Right lobe of liver (tissue), 6 donors: ENCODE results near the gene GNAQ. TPM values are rescaled to one million over a fixed set of nuclear protein-coding genes. Genes with fewer than 3 reads are reported as not detected.

Source experiments
- ATAC-seq, 4 donors: fragments of 200-7000 bp; cut with Tn5 transposase; one replicate each; pipeline ENCODE4 v1.9.1; 2020; ENCODE audit warnings: mild to moderate bottlenecking in 4 of 4, moderate library complexity in 4 of 4
- DNase-seq, 3 donors: peaks; one replicate each; pipeline ENCODE4 v3.0.0-alpha.2; 2020
- H3K27ac ChIP-seq, 3 donors: fragments of 200-600 bp; one replicate each; pipeline ENCODE4 v1.8.0; 2022
- H3K27me3 ChIP-seq, 2 donors: fragments of 200-600 bp; one replicate each; pipeline ENCODE4 v1.8.0; 2022
- H3K36me3 ChIP-seq, 4 donors: fragments of 200-600 bp; sonication (generic) in 1 of 4; one replicate each; pipeline versions ENCODE4 v1.5.1 to v1.8.0; 2017 to 2022; ENCODE audit warnings: control low read depth in 1 of 4
- H3K4me1 ChIP-seq, 4 donors: fragments of 200-600 bp; sonication (generic) in 1 of 4; one replicate each; pipeline versions ENCODE4 v1.5.1 to v1.8.0; 2017 to 2022; ENCODE audit warnings: control low read depth in 1 of 4
- H3K4me3 ChIP-seq, 3 donors: fragments of 200-600 bp; one replicate each; pipeline ENCODE4 v1.8.0; 2022
- H3K9me3 ChIP-seq, 4 donors: fragments of 200-600 bp; sonication (generic) in 1 of 4; one replicate each; pipeline versions ENCODE4 v1.5.1 to v1.8.0; 2017 to 2022; ENCODE audit warnings: control low read depth in 1 of 4
- POLR2A ChIP-seq: fragments of 450-650 bp; IDR thresholded peaks from one replicate; pipeline ENCODE4 v1.6.1; 2017; ENCODE audit warnings: antibody characterized with exemption, mild to moderate bottlenecking
- WGBS: methylation state at CpG from one replicate; pipeline ENCODE4 v1.1.6; 2018; ENCODE audit warnings: low coverage, low lambda C conversion rate; ENCODE audit not compliant: insufficient coverage; ENCODE audit errors: missing lambda C conversion rate; 5-methylcytosine and 5-hydroxymethylcytosine counted together
- intact Hi-C, 2 donors: fragments of 100-400 bp; cut with DNase I; formaldehyde crosslinking; loops; one replicate each; pipeline versions ENCODE4 v1.11.2 to v1.14.1; 2022
- total RNA-seq, 6 experiments: library from RNA; depleted of rRNA in 2 of 6; stranded (reverse); fragments of >200 nt in 2 of 6; fragmentation: NEBNext Ultra II Directional in 3 of 6; extraction: Animal tissue kit (Norgen Biotek cat#: 25700) in 3 of 6; gene quantifications; one replicate each; pipeline versions ENCODE4 v1.1.0 to v1.2.4, GENCODE V29; 2016 to 2023
- TF ChIP-seq, protein P1 (sequence below), 4 donors: fragments of 200-600 bp in 3 of 4; fragments of 450-650 bp in 1 of 4; IDR thresholded peaks; one replicate each; pipeline versions ENCODE4 v1.5.1 to v1.8.0; 2016 to 2022; ENCODE audit warnings: antibody characterized with exemption in 4 of 4, mild to moderate bottlenecking in 2 of 4
- donor health status: DM: no; HTN: yes; CAD: no.
- donor health status: DM: no; HTN: no; CAD: no.
- donor health status: DM: no; HTN: no; CAD: no.
- donor health status: DM: no; HTN: yes; CAD: no.
- donor health status: DM: no; HTN: yes; CAD: no.

The GNAQ gene
- total RNA-seq, 6 experiments from 2014 or later = 15.8 to 28.7 (median 21.6) TPM

DNA sequence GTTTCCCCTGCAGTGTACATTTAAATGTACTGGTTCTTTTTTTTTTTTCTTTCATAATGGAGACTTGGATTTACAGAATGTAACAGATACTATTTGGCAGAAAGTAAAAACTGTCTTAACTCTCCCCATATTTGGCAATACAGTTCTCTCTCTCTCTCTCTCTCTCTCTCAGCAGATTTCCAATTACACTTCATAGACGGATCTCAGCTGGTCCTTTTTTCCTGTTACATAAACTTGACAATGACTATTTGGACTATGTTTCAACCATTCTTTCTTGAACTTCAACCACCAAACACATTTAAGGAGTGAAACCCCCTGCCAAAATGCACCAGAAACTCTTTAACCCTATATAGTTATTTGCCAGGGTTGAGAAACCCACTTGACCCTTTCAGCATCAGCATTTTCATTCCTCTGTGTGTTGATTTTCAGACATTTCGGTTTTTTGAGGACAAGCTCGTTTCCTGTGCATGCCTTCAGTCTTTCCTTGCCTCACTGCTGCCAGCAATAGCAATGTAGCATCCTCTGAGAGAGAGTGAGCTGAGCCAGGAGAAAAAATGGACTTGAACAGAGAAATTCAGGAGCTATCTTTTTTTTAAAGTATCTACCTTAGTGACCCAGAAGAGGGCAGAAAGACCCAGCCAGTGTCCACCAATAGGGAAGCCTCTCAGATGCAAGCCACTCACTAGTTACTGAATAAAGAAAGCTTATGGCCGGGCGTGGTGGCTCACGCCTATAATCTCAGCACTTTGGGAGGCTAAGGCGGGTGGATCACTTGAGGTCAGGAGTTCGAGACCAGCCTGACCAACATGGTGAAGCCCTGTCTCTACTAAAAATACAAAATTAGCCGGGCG lies 357.4 kb downstream of the GNAQ start:
- Histone ChIP-seq H3K27ac (no peak overlapping the region), H3K9me3 (no peaks in the 10 kb centered on the region), H3K27me3 (no peaks in the 10 kb centered on the region), H3K36me3 (no peaks in the 10 kb centered on the region), H3K4me3 (no peak overlapping the region), H3K4me1 (no peaks in the 10 kb centered on the region)
- DNase-seq (no peak), ATAC-seq (no peak)
- TF ChIP-seq, protein P1, sequence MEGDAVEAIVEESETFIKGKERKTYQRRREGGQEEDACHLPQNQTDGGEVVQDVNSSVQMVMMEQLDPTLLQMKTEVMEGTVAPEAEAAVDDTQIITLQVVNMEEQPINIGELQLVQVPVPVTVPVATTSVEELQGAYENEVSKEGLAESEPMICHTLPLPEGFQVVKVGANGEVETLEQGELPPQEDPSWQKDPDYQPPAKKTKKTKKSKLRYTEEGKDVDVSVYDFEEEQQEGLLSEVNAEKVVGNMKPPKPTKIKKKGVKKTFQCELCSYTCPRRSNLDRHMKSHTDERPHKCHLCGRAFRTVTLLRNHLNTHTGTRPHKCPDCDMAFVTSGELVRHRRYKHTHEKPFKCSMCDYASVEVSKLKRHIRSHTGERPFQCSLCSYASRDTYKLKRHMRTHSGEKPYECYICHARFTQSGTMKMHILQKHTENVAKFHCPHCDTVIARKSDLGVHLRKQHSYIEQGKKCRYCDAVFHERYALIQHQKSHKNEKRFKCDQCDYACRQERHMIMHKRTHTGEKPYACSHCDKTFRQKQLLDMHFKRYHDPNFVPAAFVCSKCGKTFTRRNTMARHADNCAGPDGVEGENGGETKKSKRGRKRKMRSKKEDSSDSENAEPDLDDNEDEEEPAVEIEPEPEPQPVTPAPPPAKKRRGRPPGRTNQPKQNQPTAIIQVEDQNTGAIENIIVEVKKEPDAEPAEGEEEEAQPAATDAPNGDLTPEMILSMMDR (IDR thresholded peaks at IDR 0.05) = no peak
- no peak for TF ChIP-seq POLR2A
- intact Hi-C loops = no loop called here
- 64% methylated on average over 6 of the region's 10 CpGs for WGBS

DNA sequence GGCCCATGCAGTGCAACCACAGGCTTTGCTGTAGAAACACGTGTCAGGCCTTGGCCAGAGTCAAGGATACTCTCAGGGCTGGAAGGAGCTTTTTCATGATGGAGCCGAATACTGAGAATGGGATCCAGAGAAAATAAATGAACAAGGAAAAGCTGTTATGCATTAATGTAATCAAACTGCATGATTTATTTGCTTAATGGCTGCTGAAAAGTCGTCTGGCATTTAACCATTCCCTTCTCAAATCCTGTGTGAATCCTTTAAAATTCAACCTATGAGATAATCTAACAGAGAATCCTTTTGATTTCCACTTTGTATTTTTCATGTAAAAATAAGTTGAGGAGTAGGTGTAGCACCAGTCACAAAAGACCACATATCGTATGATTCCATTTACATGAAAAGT lies 359.4 kb downstream of the GNAQ start:
- WGBS = 68% methylated on average over 4 of the region's 4 CpGs
- H3K27me3 ChIP-seq = no peaks in the 10 kb centered on the region
- no peak overlapping the region for H3K4me3 ChIP-seq
- H3K36me3 ChIP-seq = no peaks in the 10 kb centered on the region
- intact Hi-C loops = no loop called here
- DNase-seq (no peak), ATAC-seq (no peak)
- no peaks in the 10 kb centered on the region for H3K9me3 ChIP-seq
- TF ChIP-seq, protein P1 (IDR thresholded peaks at IDR 0.05) = no peak
- no peak for TF ChIP-seq POLR2A
- H3K4me1 ChIP-seq = peaks cover 0 to 9% (median 2%) of the 10 kb centered on the region in 4 donors
- no peak overlapping the region for H3K27ac ChIP-seq

DNA sequence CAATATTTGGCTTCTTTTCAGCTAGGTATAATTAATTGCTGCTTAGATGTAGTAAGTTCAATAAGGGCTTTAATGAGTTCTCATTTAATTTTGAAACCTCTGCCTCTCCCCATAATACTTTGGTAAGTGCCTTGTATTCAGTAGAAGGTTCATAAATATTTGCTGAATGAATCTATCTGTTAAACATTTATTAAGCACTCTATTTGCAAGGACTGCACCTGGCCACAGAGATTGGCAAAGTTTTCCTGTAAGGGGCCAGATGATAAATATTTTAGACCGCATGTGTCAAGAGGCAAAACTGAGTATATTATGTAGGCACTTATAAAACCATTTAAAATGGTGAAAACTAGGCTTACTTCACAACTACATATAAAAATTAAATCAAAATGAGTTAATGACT lies 364.5 kb downstream of the GNAQ start:
- Histone ChIP-seq H3K27ac (no peak overlapping the region), H3K9me3 (no peaks in the 10 kb centered on the region), H3K4me1 (peaks cover 0 to 32% (median 8%) of the 10 kb centered on the region in 4 donors), H3K4me3 (no peak overlapping the region), H3K36me3 (no peaks in the 10 kb centered on the region), H3K27me3 (no peaks in the 10 kb centered on the region)
- WGBS = 28% methylated on average over 1 of the region's 1 CpG
- intact Hi-C loops = no loop called here
- no peak for DNase-seq
- peak; percentile 65 to 81 (median 75) for ATAC-seq
- no peak for TF ChIP-seq POLR2A
- TF ChIP-seq, protein P1 (IDR thresholded peaks at IDR 0.05) = no peak

Other genes with a start within 250 kb of the GNAQ start
- 10 to 100 TPM in 1 of 6 experiments, 1 to 10 TPM in 5; 5.5 to 10.4 (median 8.7) TPM for gene CEP78, start 204.3 kb upstream of the GNAQ start, total RNA-seq